Posterior vena cava (tissue), 2 donors: Measurements from ENCODE around the gene CSK. TPM values are rescaled to one million over a fixed set of nuclear protein-coding genes. Genes with fewer than 3 reads are reported as not detected.

ENCODE experiments used
- DNase-seq: peaks from one replicate; pipeline ENCODE4 v3.0.0-alpha.2; 2020; ENCODE audit warnings: low spot score
- intact Hi-C, 2 donors: fragments of 100-400 bp; cut with DNase I; formaldehyde crosslinking; loops; one replicate each; pipeline versions ENCODE4 v1.14.1 to v1.14.2; 2022 to 2023
- total RNA-seq, 2 donors: library from RNA; stranded (reverse); fragmentation: NEBNext Ultra II Directional; extraction: Animal tissue kit (Norgen Biotek cat#: 25700); gene quantifications; one replicate each; pipeline ENCODE4 v1.2.1, GENCODE V29; 2021
- donor health status: DM: yes; HTN: yes; CAD: no.
- donor health status: DM: yes; HTN: yes; CAD: no.

Gene CSK
- total RNA-seq, 2 donors from 2014 or later: 29.6 to 31.8 TPM

DNA sequence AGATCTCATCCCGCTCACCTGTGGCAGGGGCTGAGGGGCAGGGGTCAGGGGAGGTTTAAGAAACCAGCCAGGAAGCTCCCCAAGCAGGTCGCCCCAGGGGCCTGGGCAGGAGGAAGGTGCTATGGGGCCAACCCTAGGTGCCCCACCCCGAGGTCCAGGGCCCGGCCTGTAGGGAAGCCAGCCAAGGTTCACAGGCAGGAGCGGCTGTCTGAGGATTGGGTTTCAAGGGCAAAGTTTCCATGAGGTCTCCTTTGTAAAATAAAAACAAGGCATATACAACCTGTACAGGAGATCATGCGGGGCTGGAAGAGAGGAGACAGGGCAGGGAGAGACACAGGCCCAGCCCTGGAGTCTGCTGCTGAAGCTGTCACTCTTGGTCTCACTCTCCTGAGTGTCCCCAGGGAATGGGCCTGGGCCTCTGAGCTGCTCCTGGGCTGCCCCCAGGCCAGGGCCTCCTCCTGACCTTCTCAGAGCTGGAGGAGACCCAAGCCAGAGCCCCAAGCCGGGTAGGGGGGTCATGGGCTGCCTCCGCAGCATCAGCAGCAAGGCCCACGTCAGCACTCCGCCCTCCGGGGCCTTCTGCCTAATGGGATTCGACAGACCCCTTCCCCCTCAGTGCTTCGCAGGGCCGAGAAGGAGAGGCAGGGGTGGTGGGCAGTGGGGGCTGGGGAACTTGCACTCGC is 50.1 kb downstream of the CSK start:
- intact Hi-C loops: no loop called here
- DNase-seq: no peak

DNA sequence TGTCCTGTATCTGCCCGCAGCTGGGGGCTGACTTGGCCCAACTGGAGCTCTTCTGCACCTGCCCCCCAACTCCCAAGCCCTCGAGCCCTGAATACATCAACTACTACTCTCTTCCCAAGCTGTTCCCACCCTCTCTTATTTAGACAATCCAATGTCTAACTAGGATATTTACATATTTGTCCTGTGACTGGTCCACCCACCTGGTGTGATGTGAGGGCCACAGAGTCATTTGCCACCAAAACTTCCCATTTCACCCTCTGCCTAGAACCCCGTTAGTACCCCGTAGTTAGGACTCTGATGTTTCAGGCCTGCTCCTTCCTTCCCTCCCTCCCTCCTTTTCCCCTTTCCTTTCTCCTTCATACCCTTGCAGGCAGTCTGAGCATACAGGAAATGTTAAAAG is 50.9 kb downstream of the CSK start:
- DNase-seq: no peak
- intact Hi-C loops: no loop called here

DNA sequence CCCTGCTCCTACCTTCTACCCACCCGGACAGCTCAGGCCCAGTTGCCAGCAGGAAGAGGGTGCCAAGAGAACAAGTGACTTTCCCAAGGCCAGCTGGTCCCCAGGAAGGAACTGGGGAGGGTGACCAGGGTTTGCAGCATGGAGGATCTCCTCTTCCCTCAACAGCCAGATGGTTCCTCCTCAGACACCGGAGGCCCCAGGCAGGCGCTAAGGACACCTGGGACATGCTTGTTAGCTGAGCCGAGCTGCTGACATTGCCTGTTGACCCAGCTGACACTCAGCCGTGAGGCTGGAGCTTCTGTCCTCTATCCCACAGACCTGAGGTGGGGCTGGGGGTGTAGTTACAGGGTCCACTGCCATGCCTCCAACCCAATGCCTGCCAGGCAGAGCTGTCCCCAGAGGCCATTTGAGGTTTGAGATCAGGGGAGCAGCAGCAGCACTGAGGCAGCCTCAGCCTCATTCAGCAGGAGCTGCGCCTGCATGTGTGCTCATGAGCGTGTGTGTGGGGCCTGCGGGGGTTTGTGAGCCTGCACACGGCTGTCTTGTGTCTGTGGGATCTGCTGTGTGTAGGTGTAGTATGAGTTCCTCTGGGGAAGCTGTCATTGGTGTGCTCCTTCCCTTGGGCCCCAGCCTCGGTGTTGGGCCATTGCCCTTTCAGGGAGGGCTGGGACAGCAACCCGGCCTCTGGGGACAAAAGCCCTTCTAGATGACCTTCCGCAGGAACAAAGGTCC is 51.7 kb downstream of the CSK start:
- intact Hi-C loops: no loop called here
- DNase-seq: no peak

DNA sequence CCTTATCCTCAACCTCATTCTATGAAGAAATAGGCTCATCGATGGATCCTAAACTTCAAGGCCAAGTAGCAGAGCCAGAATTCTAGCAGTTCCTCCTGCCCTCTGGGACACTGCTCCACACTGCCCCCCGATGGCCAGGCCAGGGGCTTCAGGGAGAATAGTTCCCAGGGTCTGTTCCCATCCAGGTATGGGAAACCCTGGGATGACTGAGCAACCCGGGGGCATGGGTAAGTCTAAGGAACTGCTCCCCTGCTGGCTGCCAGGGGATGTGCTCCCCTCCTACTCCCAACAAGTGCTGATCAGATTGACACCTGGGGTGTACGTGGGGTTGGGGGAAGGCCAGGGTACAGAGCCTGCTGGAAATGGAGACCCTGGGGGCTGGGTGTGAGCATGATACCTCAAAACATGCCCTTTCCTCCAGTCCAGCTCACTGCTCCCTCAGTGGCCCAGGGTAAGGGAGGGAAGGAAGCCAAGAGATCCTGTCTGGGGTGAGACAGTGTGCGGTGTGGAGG is 53.5 kb downstream of the CSK start:
- intact Hi-C loops: loop anchor here in 1 of 2 donors (5.0 kb wide), 1 partner anchor 337 kb away; no protein-coding TSS in a partner anchor
- peak; percentile 86 for DNase-seq

DNA sequence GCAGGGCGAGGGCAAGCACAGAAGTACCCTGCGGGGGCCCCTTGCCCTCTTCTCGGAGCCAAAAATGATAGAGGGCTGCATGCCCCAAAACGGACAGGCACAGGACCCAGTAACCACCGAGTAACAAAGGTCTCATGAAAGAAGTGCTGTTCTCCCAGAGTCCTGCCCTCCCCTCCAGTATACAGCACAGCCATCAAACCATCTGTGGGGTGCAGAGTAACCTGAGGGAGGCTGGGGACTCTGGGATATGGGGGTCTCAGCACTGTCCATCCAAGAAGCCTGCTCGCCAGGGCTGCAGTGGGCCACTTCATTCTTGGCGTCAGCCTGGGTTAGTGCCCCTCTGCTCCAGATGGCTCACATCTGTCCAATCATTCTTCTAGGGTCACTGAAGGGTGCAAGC is 55.0 kb downstream of the CSK start:
- no peak for DNase-seq
- intact Hi-C loops: loop anchor here in 1 of 2 donors (5.0 kb wide), 1 partner anchor 335 kb away; no protein-coding TSS in a partner anchor

DNA sequence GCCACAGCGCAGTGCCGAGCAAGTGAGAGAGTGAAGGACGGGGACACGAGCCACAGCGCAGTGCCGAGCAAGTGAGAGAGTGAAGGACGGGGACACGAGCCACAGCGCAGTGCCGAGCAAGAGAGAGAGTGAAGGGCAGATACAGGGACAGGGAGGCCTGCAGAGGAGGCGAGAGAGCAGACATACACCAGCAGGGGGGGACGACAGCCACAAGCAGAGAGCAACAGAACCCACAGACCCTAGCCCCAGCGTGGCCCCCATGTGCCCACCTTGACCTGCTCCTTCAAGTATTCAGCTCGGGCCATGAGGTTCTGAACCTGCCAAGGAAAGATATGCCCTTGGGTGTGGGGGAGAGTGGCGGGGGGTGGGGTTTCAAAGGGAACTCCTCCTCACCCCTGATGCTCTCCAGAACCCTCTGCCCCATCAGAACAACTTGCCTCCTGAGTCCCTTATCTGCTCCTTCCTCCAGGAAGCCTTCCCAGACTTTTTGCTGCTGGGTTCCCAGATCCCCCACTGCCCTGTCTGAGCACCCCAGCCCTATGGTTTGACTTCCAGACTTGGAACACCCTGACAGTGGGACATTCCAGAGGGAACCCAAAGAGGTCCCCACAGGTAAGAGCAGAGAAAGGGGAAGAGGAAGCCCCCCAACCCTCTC is 55.7 kb downstream of the CSK start:
- intact Hi-C loops: loop anchor here in 1 of 2 donors (5.0 kb wide), 1 partner anchor 335 kb away; no protein-coding TSS in a partner anchor
- no peak for DNase-seq

DNA sequence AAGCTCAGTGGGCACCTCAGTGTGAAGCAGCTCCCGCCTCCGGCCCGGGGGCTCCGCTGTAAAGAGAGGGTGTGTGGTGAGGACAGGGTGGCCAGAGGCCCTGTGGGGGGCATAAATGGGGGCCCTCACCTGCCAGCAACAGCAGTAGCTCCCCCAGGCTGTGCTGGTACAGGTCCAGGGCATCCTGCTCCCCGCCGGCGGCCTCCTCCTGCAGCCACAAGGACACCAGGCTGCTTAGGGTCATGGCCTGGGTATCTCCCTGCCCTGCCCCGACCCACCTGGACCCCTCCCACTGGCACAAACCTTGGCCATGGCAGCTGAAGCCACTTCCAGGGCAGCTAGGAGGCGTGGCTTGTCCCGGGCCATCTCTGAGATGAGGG is 56.2 kb downstream of the CSK start:
- DNase-seq: no peak
- intact Hi-C loops: loop anchor here in 1 of 2 donors (5.0 kb wide), 1 partner anchor 334 kb away; no protein-coding TSS in a partner anchor

DNA sequence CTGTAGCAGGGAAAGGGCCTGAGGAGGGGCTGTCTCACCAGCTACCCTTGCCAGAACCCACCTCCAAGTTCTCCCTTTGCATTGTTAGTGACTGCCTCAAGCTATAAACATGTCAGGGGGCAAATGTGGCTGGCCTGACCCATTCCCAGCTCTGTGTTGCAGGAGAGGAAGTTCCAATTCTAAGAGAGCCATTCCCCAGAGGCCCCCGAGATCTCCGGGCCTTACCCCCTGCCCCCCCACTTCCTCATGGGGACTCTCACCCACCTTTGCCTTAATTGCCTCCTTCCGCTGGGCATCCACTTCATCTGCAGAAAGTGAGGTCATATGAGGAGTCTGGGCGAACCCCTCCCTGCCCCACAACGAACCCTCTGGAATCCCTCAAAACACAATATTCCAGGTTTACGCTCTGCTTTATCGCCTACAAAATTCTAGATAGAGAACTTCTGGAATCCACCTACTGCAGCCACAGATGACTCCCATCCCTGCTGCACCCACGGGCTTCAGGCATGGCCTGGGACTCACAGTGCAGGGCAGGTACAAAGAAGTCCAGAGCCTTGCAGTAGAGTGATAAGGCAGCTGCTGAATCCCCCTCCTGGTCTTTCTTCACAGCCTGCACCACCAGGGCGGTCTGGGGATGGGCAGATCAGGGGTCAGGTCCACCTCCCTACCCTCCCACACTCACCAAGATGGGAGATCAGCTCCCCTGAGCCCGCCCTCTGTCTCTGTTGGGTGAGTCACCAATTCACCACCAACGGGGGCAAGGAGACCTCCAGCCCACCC is 57.1 kb downstream of the CSK start:
- intact Hi-C loops: loop anchor here in 1 of 2 donors (5.0 kb wide), 1 partner anchor 333 kb away; no protein-coding TSS in a partner anchor
- no peak for DNase-seq

DNA sequence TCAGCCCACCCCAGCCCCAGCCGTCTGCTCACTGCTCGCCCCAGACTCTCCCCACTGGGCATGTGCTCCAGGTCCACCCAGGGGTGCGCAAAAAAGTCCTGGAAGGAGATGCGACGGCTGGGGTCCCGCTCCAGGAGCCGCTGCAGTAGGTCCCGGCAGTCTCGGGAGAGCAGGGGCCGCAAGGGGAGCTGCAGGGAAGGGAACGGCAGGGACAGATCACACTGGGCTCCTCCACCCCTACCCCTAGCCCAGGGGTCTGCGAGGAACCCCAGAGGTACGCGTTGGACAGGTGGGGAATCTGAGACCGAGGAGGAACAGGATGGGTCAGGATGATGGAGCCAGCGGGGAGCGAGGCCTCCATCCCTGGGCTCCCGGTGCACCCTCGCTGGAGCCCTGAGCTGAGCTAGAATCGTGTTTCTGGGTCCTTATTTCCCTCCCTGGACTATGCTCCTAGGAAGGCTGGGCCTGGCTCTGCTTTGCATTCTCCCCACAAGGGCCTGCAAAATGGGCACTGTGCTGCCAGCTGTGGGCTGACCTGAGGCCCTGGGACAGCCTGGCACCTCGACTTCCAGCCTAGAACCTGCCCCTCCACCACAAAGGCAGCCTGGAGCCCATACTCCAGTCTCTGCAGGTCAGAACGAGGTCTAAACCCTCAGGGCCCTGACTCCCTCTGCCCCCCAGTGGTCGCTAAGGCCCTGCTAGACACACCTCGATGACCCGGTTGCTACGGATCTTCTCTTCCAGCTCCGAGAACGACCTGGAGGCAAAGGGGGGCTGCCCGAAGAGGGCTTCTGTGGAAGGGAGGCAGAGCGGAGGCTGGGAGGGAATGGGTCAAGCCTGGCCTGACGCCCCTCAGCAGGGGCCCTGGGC is 57.9 kb downstream of the CSK start:
- intact Hi-C loops: loop anchor here (5.0 kb wide), 2 partner anchors 57 to 333 kb away; partner anchors contain the start of gene CSK (in 1 of the 2)
- DNase-seq: no peak

DNA sequence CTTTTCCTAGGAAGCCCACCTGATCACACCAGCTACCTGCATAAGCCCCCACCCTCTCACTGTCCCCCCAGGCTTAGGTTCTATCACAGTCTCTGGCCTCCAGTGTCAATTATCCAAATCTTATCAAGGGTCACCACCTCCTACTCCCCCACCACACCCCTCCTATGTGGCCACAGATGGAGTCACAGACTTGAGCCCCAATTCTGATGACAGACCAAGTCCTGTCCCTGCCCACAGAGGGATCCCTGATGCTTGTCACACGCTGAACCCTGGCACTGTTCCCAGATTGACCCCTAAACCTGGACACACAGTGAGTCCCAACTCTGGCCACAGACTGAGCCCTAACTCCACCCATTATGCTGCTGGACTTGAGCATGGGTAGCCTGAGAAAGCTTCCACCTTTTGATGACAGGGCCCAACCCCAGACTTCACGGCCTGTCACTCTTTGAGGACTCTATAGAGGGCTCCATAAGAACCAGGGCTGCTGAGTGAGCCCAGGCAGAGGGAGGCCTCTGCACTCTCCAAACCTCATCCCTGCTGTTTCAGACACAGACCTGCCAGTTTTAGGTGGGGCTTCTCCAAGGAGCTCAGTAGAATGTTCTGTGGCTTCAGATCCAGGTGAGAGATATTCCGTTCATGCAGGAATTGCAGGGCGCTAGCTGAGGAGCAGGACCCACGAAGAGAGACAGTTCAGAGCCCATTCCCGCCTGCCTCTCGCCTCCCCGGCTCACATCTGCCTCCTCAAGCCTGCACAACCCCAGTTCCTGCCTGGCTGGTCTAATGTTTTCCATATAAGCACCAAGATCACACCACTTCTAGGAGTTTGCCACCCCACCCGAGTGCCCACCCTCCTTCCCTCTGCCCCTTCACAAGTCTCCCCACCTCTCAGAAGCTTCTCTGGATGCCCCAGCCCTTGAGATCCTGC is 59.2 kb downstream of the CSK start:
- intact Hi-C loops: loop anchor here in 1 of 2 donors (5.0 kb wide), 1 partner anchor 59 kb away; the partner anchor contains the start of gene CSK
- DNase-seq: no peak

DNA sequence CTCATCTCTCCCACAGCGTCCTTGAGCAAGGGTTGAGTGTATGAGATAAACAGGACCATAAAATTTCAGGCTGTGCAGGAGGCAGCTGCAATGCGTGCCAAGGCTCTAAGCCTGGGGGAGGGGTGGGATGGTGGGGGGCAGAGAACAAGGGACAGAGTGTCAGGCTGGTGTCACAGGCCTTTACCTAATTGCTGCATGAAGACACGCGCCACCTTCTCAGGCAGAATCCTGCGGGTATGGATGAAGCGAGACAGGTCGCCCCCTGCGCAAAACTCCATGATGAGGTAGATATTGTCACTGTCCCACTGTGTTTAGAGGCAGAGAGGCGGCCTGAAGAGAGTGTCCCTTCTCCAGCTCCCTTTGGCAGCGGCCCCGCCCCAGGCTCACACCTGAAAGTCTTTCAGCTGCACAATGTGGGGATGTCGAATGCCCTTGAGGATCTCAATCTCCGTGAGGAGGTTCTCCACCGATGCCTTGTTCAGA is 60.1 kb downstream of the CSK start:
- intact Hi-C loops: loop anchor here in 1 of 2 donors (5.0 kb wide), 1 partner anchor 60 kb away; the partner anchor contains the start of gene CSK
- DNase-seq: no peak

DNA sequence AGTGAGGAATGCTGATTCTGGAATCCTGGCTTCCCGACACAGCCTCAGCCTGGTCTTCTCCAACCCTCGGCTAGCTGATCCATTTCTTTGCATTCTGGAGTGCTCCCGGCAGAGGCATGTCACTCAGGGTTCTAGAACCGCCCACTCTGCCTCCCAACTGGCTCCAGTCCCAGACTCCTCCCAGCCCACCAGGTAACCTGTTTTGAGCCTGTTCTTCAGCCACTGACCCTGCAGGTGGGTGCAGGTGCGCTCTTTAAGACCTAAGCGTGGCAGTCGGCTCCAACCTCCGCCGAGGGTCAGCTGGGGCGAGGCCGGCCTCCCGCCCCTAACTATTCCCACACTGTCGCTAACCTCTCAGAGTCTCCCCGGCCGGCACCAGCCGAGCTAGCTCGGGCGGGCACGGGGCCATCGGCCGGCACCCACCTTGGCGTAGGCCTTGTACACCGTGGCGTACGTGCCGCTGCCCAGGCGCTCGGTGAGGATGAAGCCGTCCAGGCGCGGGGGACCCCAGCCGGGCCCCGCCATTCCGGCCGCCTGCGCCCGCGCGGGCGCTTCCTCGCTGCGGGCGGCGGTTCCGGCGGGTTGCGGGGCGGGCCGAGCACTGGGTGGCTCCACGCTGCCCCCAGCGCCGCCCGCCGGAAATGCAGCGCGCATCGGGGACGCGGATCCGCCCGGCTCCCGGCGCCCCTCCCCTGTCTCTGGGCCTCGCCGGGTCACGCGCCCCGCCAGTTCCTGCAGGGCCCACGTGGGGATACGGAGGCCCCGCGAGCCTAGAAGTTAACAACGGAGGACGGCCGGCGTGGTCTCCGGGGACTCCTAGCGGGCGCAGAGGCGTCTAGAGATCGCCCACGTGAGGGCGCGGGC is 60.9 kb downstream of the CSK start, which contains the start of gene ULK3:
Gene ULK3 (minus strand): TSS at position 576 of the 864 bp plus-strand sequence. CDS start 51 bp downstream, at position 525.
- peak; percentile 97 for DNase-seq
- intact Hi-C loops: loop anchor here in 1 of 2 donors (5.0 kb wide), 1 partner anchor 61 kb away; the partner anchor contains the start of gene CSK

DNA sequence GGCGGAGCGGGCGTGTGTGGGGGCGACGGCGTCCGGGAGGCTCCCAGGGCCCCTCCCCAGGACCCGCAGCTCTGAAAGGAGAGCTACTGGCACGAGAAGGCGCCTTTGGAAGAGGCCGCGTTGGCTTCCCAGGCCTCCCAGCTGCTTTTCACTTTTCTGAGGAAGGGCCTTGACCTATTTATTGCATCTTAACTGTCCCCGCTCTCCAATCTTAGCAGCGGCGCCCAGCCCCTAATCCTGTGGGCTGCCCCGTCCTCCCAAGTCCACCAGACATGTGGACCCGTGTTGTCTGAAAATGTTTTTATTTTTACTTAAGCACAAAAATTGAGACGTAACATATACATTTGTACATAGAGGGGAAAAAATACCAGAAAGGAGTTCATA is 61.6 kb downstream of the CSK start:
- intact Hi-C loops: loop anchor here in 1 of 2 donors (5.0 kb wide), 1 partner anchor 61 kb away; the partner anchor contains the start of gene CSK

DNA sequence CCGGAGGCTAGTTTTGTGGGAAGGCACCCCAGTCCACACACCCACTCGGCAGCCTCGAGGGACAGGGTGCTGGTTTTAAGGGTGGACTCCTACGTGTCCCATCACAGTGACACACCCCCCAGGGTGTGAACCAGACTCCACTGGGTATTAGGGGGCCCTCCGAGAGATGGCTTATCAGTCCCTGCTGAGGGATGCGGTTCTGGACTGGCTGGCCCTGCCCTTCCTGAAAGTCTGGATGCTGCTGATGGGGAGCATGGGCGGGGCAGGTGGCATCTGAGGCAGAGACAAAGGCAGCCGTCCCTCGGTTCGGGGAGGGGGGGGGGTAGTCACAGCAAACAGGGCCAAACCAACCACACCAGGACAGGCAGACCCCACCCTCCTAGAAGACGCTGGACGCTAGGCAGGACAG is 62.0 kb downstream of the CSK start:
- intact Hi-C loops: loop anchor here in 1 of 2 donors (5.0 kb wide), 1 partner anchor 62 kb away; the partner anchor contains the start of gene CSK
- DNase-seq: no peak

More for the DNA sequence above, 61.6 kb downstream of the CSK start:
- no peak for DNase-seq
